ENCODE measurements around the gene GALNT15. TPM values are rescaled to one million over a fixed set of nuclear protein-coding genes. Genes with fewer than 3 reads are reported as not detected.

Gene GALNT15
- polyA plus RNA-seq, 4 donors: 2.1 to 3.9 (median 2.4) TPM

GRCh38 chr3:16216373-16216935, 42.0 kb downstream of the GALNT15 start:
- DNase-seq (ENCODE audit: low read depth in 4 of 4, low spot score in 2 of 4): no peak

- DNase-seq (ENCODE audit: low read depth in 4 of 4, low spot score in 2 of 4): no peak
These were observed 45.3 kb downstream of the GALNT15 start for GRCh38 chr3:16219777-16220176.

- no peak for DNase-seq (ENCODE audit: low read depth in 4 of 4, low spot score in 2 of 4)
These were observed 47.5 kb downstream of the GALNT15 start for GRCh38 chr3:16221990-16222389.

GRCh38 chr3:16222547-16222946, 48.1 kb downstream of the GALNT15 start:
- DNase-seq (ENCODE audit: low read depth in 4 of 4, low spot score in 2 of 4): no peak

DNA sequence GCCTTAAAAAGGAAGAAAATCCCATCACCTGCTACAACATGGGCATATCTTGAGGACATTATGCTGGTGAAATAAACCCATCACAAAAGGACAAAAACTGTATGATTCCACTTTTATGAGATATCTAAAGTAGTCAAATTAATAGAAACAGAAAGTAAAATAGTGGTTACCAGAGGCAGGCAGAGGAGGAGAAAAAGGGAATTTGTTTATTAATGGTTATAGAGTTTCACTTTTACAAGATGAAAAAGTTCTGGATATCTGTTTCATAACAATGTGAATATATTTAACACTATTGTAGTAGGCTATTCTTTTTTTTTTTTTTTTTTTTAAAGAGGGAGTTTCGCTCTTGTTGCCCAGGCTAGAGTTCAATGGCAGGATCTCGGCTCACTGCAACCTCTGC, 49.8 kb downstream of the GALNT15 start:
- no peak for DNase-seq (ENCODE audit: low read depth in 4 of 4, low spot score in 2 of 4)

DNA sequence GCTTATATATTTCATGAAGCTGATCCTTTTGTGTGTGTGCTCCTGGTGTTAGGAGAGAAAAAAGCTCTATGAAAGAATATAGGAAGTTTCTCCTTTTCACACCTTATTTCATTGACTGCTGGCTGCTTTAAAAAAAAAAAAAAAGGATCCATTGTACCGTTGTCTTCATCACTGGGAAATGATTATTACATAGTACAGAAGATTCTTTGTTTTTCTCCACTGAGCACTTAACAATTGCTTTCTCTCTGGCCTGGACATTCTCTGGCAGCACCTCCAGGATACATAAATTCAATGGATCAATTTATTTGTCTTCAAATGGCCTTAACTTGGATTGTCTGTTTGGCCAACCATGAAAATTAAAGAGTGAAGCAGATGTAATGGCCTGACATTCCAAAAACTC, 53.1 kb downstream of the GALNT15 start:
- no peak for DNase-seq (ENCODE audit: low read depth in 4 of 4, low spot score in 2 of 4)

- no peak for DNase-seq (ENCODE audit: low read depth in 4 of 4, low spot score in 2 of 4)
These were observed 55.2 kb downstream of the GALNT15 start for GRCh38 chr3:16229681-16230080.

GRCh38 chr3:16231983-16232382, 57.5 kb downstream of the GALNT15 start:
- no peak for DNase-seq (ENCODE audit: low read depth in 4 of 4, low spot score in 2 of 4)

GRCh38 chr3:16233806-16234205, 59.3 kb downstream of the GALNT15 start:
- DNase-seq (ENCODE audit: low read depth in 4 of 4, low spot score in 2 of 4): no peak

GRCh38 chr3:16234281-16234680, 59.8 kb downstream of the GALNT15 start:
- no peak for DNase-seq (ENCODE audit: low read depth in 4 of 4, low spot score in 2 of 4)

GRCh38 chr3:16236030-16236639, 61.7 kb downstream of the GALNT15 start:
- DNase-seq (ENCODE audit: low read depth in 4 of 4, low spot score in 2 of 4): no peak

- DNase-seq (ENCODE audit: low read depth in 4 of 4, low spot score in 2 of 4): no peak
These were observed 62.4 kb downstream of the GALNT15 start for GRCh38 chr3:16236856-16237393.

DNA sequence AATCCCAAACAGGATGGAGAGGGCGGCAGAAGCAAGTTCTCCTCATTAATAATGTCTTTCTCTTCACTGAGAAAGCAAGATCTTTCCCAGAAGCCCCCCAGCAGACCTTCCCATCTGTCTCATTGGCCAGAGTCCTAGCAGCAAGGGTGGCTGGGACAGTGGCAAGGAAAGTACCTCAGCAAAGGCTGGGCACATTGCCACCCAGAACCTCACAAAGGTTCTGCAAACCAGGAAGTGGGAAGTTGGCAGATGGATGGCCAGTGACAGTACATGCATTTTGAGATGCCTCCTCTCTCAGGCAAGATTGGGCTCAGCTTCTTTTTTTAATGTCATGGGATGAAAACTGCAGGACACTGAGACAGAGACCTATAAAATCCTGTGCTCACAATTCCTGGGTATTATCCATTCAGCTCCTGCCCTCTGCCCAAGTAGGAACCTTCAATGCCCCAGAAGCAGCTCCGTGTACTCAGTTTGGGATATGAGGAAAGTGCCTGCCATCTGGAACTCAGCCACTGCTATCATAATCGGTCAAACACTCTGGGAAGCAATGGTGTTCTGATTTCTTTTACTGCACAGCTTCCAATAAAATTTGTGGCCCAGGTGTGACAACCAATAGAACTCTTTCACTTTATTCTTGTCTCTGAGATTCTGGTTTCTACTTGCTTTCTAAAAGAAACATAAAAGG, 64.7 kb downstream of the GALNT15 start:
- DNase-seq (ENCODE audit: low read depth in 4 of 4, low spot score in 2 of 4): no peak

- no peak for DNase-seq (ENCODE audit: low read depth in 4 of 4, low spot score in 2 of 4)
These were observed 65.3 kb downstream of the GALNT15 start for GRCh38 chr3:16239780-16240179.

GRCh38 chr3:16240229-16241023, 65.9 kb downstream of the GALNT15 start:
- no peak for DNase-seq (ENCODE audit: low read depth in 4 of 4, low spot score in 2 of 4)

GRCh38 chr3:16241225-16241624, 66.7 kb downstream of the GALNT15 start:
- DNase-seq (ENCODE audit: low read depth in 4 of 4, low spot score in 2 of 4): no peak

GRCh38 chr3:16242177-16242576, 67.7 kb downstream of the GALNT15 start:
- DNase-seq (ENCODE audit: low read depth in 4 of 4, low spot score in 2 of 4): no peak

GRCh38 chr3:16243706-16244490, 69.4 kb downstream of the GALNT15 start:
- no peak for DNase-seq (ENCODE audit: low read depth in 4 of 4, low spot score in 2 of 4)

DNA sequence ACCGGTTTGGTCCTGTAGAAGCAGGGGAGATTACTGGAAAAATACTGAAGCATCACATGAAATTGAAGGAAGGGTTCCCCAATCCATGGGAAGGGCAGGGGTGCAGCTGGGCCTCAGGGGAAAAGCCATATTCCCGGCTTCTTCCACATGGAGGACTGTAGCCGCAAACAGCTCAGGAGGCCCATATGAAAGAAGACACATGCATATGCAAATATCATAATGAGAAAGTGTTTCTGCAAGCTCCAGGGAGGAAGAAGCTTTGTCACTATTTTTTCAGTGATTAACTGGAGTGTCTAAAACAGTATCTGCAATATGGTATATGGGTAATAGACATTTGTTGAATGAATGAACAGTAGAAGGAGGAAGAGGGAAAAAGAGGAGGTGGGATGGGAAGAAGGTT, 71.1 kb downstream of the GALNT15 start:
- DNase-seq (ENCODE audit: low read depth in 4 of 4, low spot score in 2 of 4): no peak

Data from left renal cortex interstitium (tissue), 4 donors.